Neural cell (in vitro differentiated cells): ENCODE data around the gene IL24. TPM values are rescaled to one million over a fixed set of nuclear protein-coding genes. Genes with fewer than 3 reads are reported as not detected.

ENCODE experiments used
- H2AFZ ChIP-seq: fragments of 200-600, 300-800 bp; sonication (generic), shearing (Covaris generic); 2 replicates; pipeline ENCODE4 v1.6.0; 2014; ENCODE audit warnings: low read depth, mild to moderate bottlenecking, antibody characterized with exemption, low read length, moderate library complexity
- H3F3A ChIP-seq: fragments of 200-600 bp; shearing (Covaris generic); 2 replicates; pipeline ENCODE4 v1.6.1; 2016; ENCODE audit warnings: mild to moderate bottlenecking, moderate library complexity, mixed read lengths, antibody characterized with exemption, low read length; ENCODE audit not compliant: insufficient read depth, poor library complexity, severe bottlenecking
- H3K27ac ChIP-seq: fragments of 200-600, 300-800 bp; sonication (generic), shearing (Covaris generic); 2 replicates; pipeline ENCODE4 v1.5.1; 2014; ENCODE audit warnings: mild to moderate bottlenecking, low read length, moderate library complexity
- H3K27me3 ChIP-seq: fragments of 300-800, 200-600 bp; sonication (generic), shearing (Covaris generic); 2 replicates; pipeline ENCODE4 v1.6.0; 2014; ENCODE audit warnings: mild to moderate bottlenecking, low read depth, low read length, moderate library complexity; ENCODE audit not compliant: insufficient read depth
- H3K36me3 ChIP-seq: fragments of 300-800, 200-600 bp; sonication (generic), shearing (Covaris generic); 2 replicates; pipeline ENCODE4 v1.5.1; 2014; ENCODE audit warnings: mild to moderate bottlenecking, antibody characterized with exemption, low read length, moderate library complexity; ENCODE audit not compliant: insufficient read depth
- H3K4me2 ChIP-seq: fragments of 300-800, 200-600 bp; sonication (generic), shearing (Covaris generic); 2 replicates; pipeline ENCODE4 v1.6.0; 2014; ENCODE audit warnings: mild to moderate bottlenecking, low read length
- H3K4me3 ChIP-seq: fragments of 300-800, 200-600 bp; sonication (generic), shearing (Covaris generic); 2 replicates; pipeline ENCODE4 v1.5.1; 2014; ENCODE audit warnings: mild to moderate bottlenecking, low read length, moderate library complexity
- H3K79me2 ChIP-seq: fragments of 200-600 bp; shearing (Covaris generic); replicated peaks from 2 replicates; pipeline ENCODE4 v1.6.0; 2014; ENCODE audit warnings: mild to moderate bottlenecking, low read length, moderate library complexity; ENCODE audit not compliant: insufficient read depth
- H3K9ac ChIP-seq: fragments of 300-800, 200-600 bp; sonication (generic), shearing (Covaris generic); 2 replicates; pipeline ENCODE4 v1.6.1; 2016; ENCODE audit warnings: mild to moderate bottlenecking, low read length, mixed read lengths
- H3K9me2 ChIP-seq: fragments of 200-600 bp; shearing (Covaris generic); 2 replicates; pipeline ENCODE4 v1.6.1; 2016; ENCODE audit warnings: mild to moderate bottlenecking, low read length, mixed read lengths; ENCODE audit not compliant: insufficient read depth
- H3K9me3 ChIP-seq: fragments of 200-600, 300-800 bp; sonication (generic), shearing (Covaris generic); 2 replicates; pipeline ENCODE4 v1.6.1; 2016; ENCODE audit warnings: mild to moderate bottlenecking, mixed run types, low read length, moderate library complexity, mixed read lengths
- H4K20me1 ChIP-seq: fragments of 200-600 bp; shearing (Covaris generic); 2 replicates; pipeline ENCODE4 v1.6.1; 2016; ENCODE audit warnings: mild to moderate bottlenecking, mixed run types; ENCODE audit not compliant: insufficient read depth
- CTCF ChIP-seq: fragments of 450-650 bp; IDR thresholded peaks from 2 replicates; pipeline ENCODE4 v1.5.1; 2014; ENCODE audit warnings: antibody characterized with exemption, mild to moderate bottlenecking, moderate library complexity; ENCODE audit not compliant: poor library complexity, severe bottlenecking
- EP300 ChIP-seq: fragments of 450-650 bp; conservative IDR thresholded peaks from 2 replicates; pipeline ENCODE4 v1.6.1; 2014; ENCODE audit warnings: antibody characterized with exemption, mild to moderate bottlenecking, moderate library complexity; ENCODE audit not compliant: poor library complexity, severe bottlenecking
- EZH2 ChIP-seq: fragments of 200-600, 300-800 bp; shearing (Covaris generic), sonication (generic); IDR thresholded peaks from 2 replicates; pipeline ENCODE4 v1.6.1; 2014; ENCODE audit warnings: antibody characterized with exemption, low read length, borderline replicate concordance, mild to moderate bottlenecking; ENCODE audit not compliant: insufficient read depth, poor library complexity, severe bottlenecking
- MXI1 ChIP-seq: fragments of 450-650 bp; conservative IDR thresholded peaks from 2 replicates; pipeline ENCODE4 v1.6.1; 2014; ENCODE audit warnings: antibody characterized with exemption, mild to moderate bottlenecking; ENCODE audit not compliant: poor library complexity, severe bottlenecking
- POLR2AphosphoS5 ChIP-seq: IDR thresholded peaks from 2 replicates; pipeline ENCODE4 v1.6.1; 2012
- RAD21 ChIP-seq: fragments of 450-650 bp; conservative IDR thresholded peaks from 2 replicates; pipeline ENCODE4 v1.6.1; 2014; ENCODE audit warnings: antibody characterized with exemption, mild to moderate bottlenecking, moderate library complexity
- REST ChIP-seq: IDR thresholded peaks from 2 replicates; pipeline ENCODE4 v1.6.1; 2012; ENCODE audit warnings: borderline replicate concordance
- SMC3 ChIP-seq: fragments of 450-650 bp; conservative IDR thresholded peaks from 2 replicates; pipeline ENCODE4 v1.6.1; 2014; ENCODE audit warnings: antibody characterized with exemption, mild to moderate bottlenecking, moderate library complexity; ENCODE audit not compliant: poor library complexity
- TAF1 ChIP-seq: IDR thresholded peaks from 2 replicates; pipeline ENCODE4 v1.6.1; 2012; ENCODE audit warnings: low read depth
- polyA plus RNA-seq: library from polyadenylated mRNA; depleted of rRNA; stranded (reverse); fragments of >200 nt; gene quantifications from 2 replicates; pipeline ENCODE4 v1.2.3, GENCODE V29; 2014

The IL24 gene
- polyA plus RNA-seq, 1 donor from 2014 or later = not detected

GRCh38 chr1:206921772-206922265, 24.6 kb downstream of the IL24 start, which contains the start of gene FCMR:
FCMR (minus strand) TSS chr1:206921941; CDS start chr1:206921854, 87 bp downstream.
- TF ChIP-seq EZH2 (no peak), SMC3 (no peak), POLR2AphosphoS5 (no peak), REST (no peak), CTCF (no peak)
- no peaks in the 10 kb centered on the region for H3K9me3 ChIP-seq
- H3F3A ChIP-seq = no peaks in the 10 kb centered on the region
- no peaks in the 10 kb centered on the region for H3K79me2 ChIP-seq
- H3K36me3 ChIP-seq = no peaks in the 10 kb centered on the region
- no peak within 1 kb of the TSS for H3K27ac ChIP-seq
- no peaks in the 10 kb centered on the region for H3K27me3 ChIP-seq
- H2AFZ ChIP-seq = no peak within 1 kb of the TSS
- H3K9me2 ChIP-seq = no peaks in the 10 kb centered on the region
- no peak within 1 kb of the TSS for H3K9ac ChIP-seq
- H3K4me3 ChIP-seq = no peak within 1 kb of the TSS
- no peaks in the 10 kb centered on the region for H4K20me1 ChIP-seq
- H3K4me2 ChIP-seq = no peak within 1 kb of the TSS

DNA sequence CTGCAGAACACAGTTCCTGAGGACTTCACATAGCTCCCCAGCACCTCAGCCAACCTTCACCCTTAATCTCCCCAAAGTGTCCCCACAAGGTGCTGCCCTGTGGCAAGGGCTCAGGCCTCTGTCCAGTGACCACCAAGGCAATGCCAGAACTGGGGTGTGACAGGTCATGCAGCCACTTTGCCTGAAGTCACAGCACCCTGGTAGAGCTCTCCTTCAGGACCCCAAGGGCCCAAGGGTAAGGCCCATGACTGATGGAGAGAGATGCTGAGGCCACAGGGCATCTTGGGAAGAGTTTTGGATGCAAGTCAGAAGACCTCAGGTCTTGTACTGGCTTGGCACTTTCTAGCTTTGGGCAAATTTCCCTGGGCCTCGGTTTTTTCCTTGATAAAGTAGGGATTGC, 25.3 kb downstream of the IL24 start:
- Histone ChIP-seq H3F3A (no peaks in the 10 kb centered on the region), H3K27ac (no peak overlapping the region), H3K79me2 (no peaks in the 10 kb centered on the region), H2AFZ (no peak overlapping the region), H3K4me3 (no peak overlapping the region), H3K4me2 (no peak overlapping the region), H3K27me3 (no peaks in the 10 kb centered on the region), H3K9ac (no peak overlapping the region), H3K36me3 (no peaks in the 10 kb centered on the region), H3K9me2 (no peaks in the 10 kb centered on the region), H4K20me1 (no peaks in the 10 kb centered on the region), H3K9me3 (no peaks in the 10 kb centered on the region)
- TF ChIP-seq MXI1 = no peak
- TF ChIP-seq EP300 = no peak
- TF ChIP-seq SMC3 = no peak
- TF ChIP-seq EZH2 = no peak
- no peak for TF ChIP-seq RAD21
- no peak for TF ChIP-seq CTCF
- TF ChIP-seq TAF1 = no peak
- no peak for TF ChIP-seq REST
- TF ChIP-seq POLR2AphosphoS5 = no peak
